OCI-LY7 (cell line): ENCODE data around the gene RTN4R.

Source experiments
- EZH2phosphoT487 ChIP-seq: fragments of 200-600 bp; sonication (generic); IDR thresholded peaks from 2 replicates; pipeline ENCODE4 v1.6.1; 2018; ENCODE audit warnings: low read depth, borderline replicate concordance, mild to moderate bottlenecking, mixed run types, antibody characterized with exemption, low read length, moderate library complexity, mixed read lengths
- TF ChIP-seq, protein P1 (sequence below): fragments of 200-600 bp; sonication (generic); conservative IDR thresholded peaks from 2 replicates; pipeline ENCODE4 v1.5.1; 2014; ENCODE audit warnings: mild to moderate bottlenecking, antibody characterized with exemption, low read length, moderate library complexity, mixed read lengths

- TF ChIP-seq, protein P1, sequence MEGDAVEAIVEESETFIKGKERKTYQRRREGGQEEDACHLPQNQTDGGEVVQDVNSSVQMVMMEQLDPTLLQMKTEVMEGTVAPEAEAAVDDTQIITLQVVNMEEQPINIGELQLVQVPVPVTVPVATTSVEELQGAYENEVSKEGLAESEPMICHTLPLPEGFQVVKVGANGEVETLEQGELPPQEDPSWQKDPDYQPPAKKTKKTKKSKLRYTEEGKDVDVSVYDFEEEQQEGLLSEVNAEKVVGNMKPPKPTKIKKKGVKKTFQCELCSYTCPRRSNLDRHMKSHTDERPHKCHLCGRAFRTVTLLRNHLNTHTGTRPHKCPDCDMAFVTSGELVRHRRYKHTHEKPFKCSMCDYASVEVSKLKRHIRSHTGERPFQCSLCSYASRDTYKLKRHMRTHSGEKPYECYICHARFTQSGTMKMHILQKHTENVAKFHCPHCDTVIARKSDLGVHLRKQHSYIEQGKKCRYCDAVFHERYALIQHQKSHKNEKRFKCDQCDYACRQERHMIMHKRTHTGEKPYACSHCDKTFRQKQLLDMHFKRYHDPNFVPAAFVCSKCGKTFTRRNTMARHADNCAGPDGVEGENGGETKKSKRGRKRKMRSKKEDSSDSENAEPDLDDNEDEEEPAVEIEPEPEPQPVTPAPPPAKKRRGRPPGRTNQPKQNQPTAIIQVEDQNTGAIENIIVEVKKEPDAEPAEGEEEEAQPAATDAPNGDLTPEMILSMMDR: no peak
- no peak for TF ChIP-seq EZH2phosphoT487
Measured at GRCh38 chr22:20218326-20218872, 49.7 kb downstream of the RTN4R start.
